Activated B cell treated with CpG ODN at 0.5 μM for 24 hours (primary cell): ENCODE measurements around the gene PXDN. TPM values are rescaled to one million over a fixed set of nuclear protein-coding genes. Genes with fewer than 3 reads are reported as not detected.

Source experiments
- ATAC-seq: fragments of 200-7000 bp; cut with Tn5 transposase; one replicate; pipeline ENCODE4 v1.10.0; 2021; ENCODE audit warnings: low read depth, mild to moderate bottlenecking, moderate library complexity
- CTCF ChIA-PET: fragments of 350-600 bp; sonication (Branson Sonifier 250); formaldehyde crosslinking; loops from one replicate; lab custom pipeline; 2021; ENCODE audit warnings: antibody characterized with exemption; lab: Charles Lee
- POLR2A ChIA-PET: fragments of 350-600 bp; sonication (Branson Sonifier 250); formaldehyde crosslinking; loops from one replicate; lab custom pipeline; 2021; ENCODE audit warnings: antibody characterized with exemption; lab: Charles Lee
- DNase-seq: peaks from one replicate; pipeline ENCODE4 v3.0.0; 2022
- H3K27ac Mint-ChIP-seq: one replicate; pipeline ENCODE4 v1.8.0; 2020; ENCODE audit warnings: mixed read lengths
- H3K27me3 Mint-ChIP-seq: one replicate; pipeline ENCODE4 v1.8.0; 2021; ENCODE audit warnings: mixed read lengths
- H3K36me3 Mint-ChIP-seq: one replicate; pipeline ENCODE4 v1.8.0; 2021; ENCODE audit warnings: low read depth, mixed read lengths
- H3K4me1 Mint-ChIP-seq: one replicate; pipeline ENCODE4 v1.8.0; 2021; ENCODE audit warnings: mixed read lengths
- H3K4me3 Mint-ChIP-seq: one replicate; pipeline ENCODE4 v1.8.0; 2020; ENCODE audit warnings: mild to moderate bottlenecking, mixed read lengths
- H3K9me3 Mint-ChIP-seq: one replicate; pipeline ENCODE4 v1.8.0; 2020; ENCODE audit warnings: mixed read lengths
- intact Hi-C: fragments of 100-400 bp; cut with micrococcal nuclease; formaldehyde crosslinking; loops from one replicate; pipeline ENCODE4 v1.15.1; 2024
- total RNA-seq: library from RNA; stranded (reverse); gene quantifications from 2 replicates; pipeline ENCODE4 v1.2.3, GENCODE V29; 2022
- TF ChIP-seq, protein P1 (sequence below): fragments of 200-600 bp; IDR thresholded peaks from one replicate; pipeline ENCODE4 v1.8.0; 2022; ENCODE audit warnings: antibody characterized with exemption, mild to moderate bottlenecking

PXDN gene
- total RNA-seq, 1 donor from 2014 or later = 1.1 TPM

GRCh38 chr2:1722692-1723091, 21.6 kb downstream of the PXDN start:
- intact Hi-C loops = no loop called here
- DNase-seq (no peak), ATAC-seq (no peak)
- H3K4me3 Mint-ChIP-seq = no peak overlapping the region
- TF ChIP-seq, protein P1, sequence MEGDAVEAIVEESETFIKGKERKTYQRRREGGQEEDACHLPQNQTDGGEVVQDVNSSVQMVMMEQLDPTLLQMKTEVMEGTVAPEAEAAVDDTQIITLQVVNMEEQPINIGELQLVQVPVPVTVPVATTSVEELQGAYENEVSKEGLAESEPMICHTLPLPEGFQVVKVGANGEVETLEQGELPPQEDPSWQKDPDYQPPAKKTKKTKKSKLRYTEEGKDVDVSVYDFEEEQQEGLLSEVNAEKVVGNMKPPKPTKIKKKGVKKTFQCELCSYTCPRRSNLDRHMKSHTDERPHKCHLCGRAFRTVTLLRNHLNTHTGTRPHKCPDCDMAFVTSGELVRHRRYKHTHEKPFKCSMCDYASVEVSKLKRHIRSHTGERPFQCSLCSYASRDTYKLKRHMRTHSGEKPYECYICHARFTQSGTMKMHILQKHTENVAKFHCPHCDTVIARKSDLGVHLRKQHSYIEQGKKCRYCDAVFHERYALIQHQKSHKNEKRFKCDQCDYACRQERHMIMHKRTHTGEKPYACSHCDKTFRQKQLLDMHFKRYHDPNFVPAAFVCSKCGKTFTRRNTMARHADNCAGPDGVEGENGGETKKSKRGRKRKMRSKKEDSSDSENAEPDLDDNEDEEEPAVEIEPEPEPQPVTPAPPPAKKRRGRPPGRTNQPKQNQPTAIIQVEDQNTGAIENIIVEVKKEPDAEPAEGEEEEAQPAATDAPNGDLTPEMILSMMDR = no peak
- CTCF ChIA-PET = no interaction called here
- no peaks in the 10 kb centered on the region for H3K36me3 Mint-ChIP-seq
- H3K4me1 Mint-ChIP-seq = no peaks in the 10 kb centered on the region
- no peaks in the 10 kb centered on the region for H3K9me3 Mint-ChIP-seq
- no peaks in the 10 kb centered on the region for H3K27me3 Mint-ChIP-seq
- no peak overlapping the region for H3K27ac Mint-ChIP-seq
- POLR2A ChIA-PET = no interaction called here

DNA sequence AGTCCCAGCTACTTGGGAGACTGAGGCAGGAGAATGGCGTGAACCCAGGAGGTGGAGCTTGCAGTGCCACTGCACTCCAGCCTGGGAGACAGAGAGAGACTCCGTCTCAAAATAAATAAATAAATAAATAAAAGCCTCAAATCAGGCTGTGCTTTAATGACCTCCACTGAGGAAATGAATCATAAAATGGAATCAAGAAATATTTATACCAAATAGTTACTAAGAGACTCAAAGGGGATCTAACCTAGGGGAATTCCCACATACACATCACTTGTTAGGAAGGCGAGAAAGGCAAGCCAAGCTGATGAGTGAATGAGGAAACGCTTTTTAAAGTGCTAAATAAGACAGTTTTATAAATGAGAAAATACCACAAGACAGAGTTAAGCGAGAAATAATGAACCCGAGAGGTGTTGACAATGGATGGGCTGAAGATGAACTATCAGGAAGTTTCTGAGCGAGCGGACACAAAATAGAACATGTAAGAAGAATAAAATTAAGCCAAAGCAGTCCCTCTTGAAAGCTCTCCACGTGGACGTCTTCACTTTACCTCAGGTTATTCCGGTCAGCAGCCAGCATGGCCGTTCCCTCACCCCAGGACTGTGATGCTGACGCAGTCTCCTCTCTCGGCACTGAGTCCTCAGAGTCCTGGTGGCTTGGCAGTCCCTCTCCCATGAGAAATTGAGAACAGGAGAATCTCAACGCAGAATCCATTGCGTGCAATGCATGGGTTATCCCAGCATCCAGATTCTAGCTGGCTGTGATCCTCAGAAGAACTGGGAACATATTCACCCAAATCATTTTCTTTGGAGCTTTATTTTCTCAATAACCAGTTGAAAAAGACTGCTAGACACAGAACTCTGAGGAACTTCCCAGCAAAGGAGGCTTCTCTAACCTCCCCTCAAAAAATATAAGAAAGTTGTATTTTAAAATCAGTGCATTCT, 22.3 kb downstream of the PXDN start:
- Mint-ChIP-seq H3K27ac (no peak overlapping the region), H3K9me3 (no peaks in the 10 kb centered on the region), H3K4me1 (no peaks in the 10 kb centered on the region), H3K27me3 (no peaks in the 10 kb centered on the region), H3K4me3 (no peak overlapping the region), H3K36me3 (no peaks in the 10 kb centered on the region)
- TF ChIP-seq, protein P1 = no peak
- CTCF ChIA-PET = no interaction called here
- no peak for DNase-seq
- ATAC-seq = no peak
- POLR2A ChIA-PET = no interaction called here
- intact Hi-C loops = no loop called here

DNA sequence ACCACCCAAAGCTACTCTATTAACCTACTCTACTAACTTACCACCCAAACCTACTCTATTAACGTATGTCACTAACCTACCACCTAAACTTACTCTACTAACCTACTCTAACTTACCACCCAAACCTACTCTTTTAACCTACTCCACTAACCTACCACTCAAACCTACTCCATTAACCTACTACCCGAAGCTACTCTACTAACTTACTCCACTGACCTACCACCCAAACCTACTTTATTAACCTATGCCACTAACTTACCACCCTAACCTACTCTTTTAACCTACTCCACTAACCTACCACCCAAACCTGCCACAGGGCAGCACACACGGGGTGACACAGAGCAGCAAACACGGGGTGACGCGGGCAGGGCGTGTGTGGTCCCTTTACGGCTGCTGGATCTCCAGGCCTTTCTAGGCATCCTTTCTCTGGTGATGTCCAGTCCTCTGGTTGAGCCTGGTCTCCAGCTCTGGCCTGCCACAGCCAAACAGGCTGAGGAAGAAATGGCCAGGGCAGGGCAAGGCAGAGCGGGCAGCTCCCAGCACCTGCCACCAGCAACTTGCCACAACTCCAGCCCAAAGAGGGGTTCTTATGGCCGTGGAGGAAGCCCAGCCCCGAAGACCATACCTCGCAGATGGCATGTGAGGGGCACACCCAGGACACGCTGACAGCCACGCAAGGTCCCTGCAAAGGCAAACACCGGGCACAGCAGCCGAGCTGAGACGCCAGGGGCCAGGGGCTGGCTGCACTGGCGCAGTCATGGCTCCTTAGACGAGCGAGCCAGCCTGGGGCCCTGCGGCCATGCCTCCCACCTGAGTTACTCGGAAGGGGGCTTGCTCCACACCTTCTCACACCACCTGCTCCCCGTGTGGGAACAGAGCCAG, 25.7 kb downstream of the PXDN start:
- no peaks in the 10 kb centered on the region for H3K9me3 Mint-ChIP-seq
- ChIA-PET CTCF (no interaction called here), POLR2A (no interaction called here)
- ATAC-seq = no peak
- no peak for DNase-seq
- no peaks in the 10 kb centered on the region for H3K36me3 Mint-ChIP-seq
- H3K27me3 Mint-ChIP-seq = peaks cover 12% of the 10 kb centered on the region
- intact Hi-C loops = no loop called here
- H3K4me3 Mint-ChIP-seq = no peak overlapping the region
- no peak overlapping the region for H3K27ac Mint-ChIP-seq
- no peaks in the 10 kb centered on the region for H3K4me1 Mint-ChIP-seq
- TF ChIP-seq, protein P1 = no peak

GRCh38 chr2:1717113-1717512, 27.2 kb downstream of the PXDN start:
- no peak overlapping the region for H3K4me3 Mint-ChIP-seq

More at GRCh38 chr2:1717113-1717512, 27.2 kb downstream of the PXDN start:
- POLR2A ChIA-PET = no interaction called here
- ATAC-seq (no peak), DNase-seq (no peak)
- Mint-ChIP-seq H3K27me3 (peaks cover 15% of the 10 kb centered on the region), H3K9me3 (no peaks in the 10 kb centered on the region), H3K27ac (no peak overlapping the region), H3K4me1 (no peaks in the 10 kb centered on the region), H3K36me3 (no peaks in the 10 kb centered on the region)
- CTCF ChIA-PET = no interaction called here
- TF ChIP-seq, protein P1 = no peak
- intact Hi-C loops = no loop called here
